Measurements from ENCODE around the gene LMX1A.

LMX1A gene

GRCh38 chr1:165356876-165357275, 361 bp upstream of the LMX1A start:
- no peak overlapping the region for H3K27ac ChIP-seq (ENCODE audit: extremely low read depth, low read depth, low read length)
- ChIA-PET POLR2A (no interaction called here), CTCF (interaction anchor here (0.6 to 1.9 kb wide), 3 partner anchors 10 to 236 kb away, joined by 4 to 5 read pairs (median 4); no protein-coding TSS in a partner anchor)
- H3K4me3 ChIP-seq (ENCODE audit: low read depth, low read length) = no peak overlapping the region
- no peaks in the 10 kb centered on the region for H3K4me1 ChIP-seq (ENCODE audit: control insufficient read depth, insufficient read depth, low read length)
- TF ChIP-seq ZNF48 (tag by site-specific recombination; IDR thresholded peaks at IDR 0.05) (no peak), SP2 (tag by site-specific recombination; IDR thresholded peaks at IDR 0.05) (no peak), PRDM1 (tag by site-specific recombination; IDR thresholded peaks at IDR 0.05) (no peak), ZBTB20 (tag by site-specific recombination; IDR thresholded peaks at IDR 0.05) (no peak), ZNF792 (tag by site-specific recombination; IDR thresholded peaks at IDR 0.05) (no peak), WT1 (tag by site-specific recombination; IDR thresholded peaks at IDR 0.05) (no peak), KLF16 (tag by site-specific recombination; IDR thresholded peaks at IDR 0.05) (no peak), SALL2 (tag by site-specific recombination; IDR thresholded peaks at IDR 0.05; ENCODE audit: borderline replicate concordance) (no peak), ZNF266 (tag by site-specific recombination; IDR thresholded peaks at IDR 0.05; ENCODE audit: low read depth) (no peak), PRDM4 (tag by site-specific recombination; IDR thresholded peaks at IDR 0.05) (no peak), ZNF530 (tag by site-specific recombination; IDR thresholded peaks at IDR 0.05; ENCODE audit: low read depth) (no peak), ZNF10 (tag by site-specific recombination; IDR thresholded peaks at IDR 0.05) (no peak), ZFP37 (tag by site-specific recombination; IDR thresholded peaks at IDR 0.05) (no peak), SCRT1 (tag by site-specific recombination; IDR thresholded peaks at IDR 0.05; ENCODE audit: borderline replicate concordance) (no peak), KLF7 (tag by site-specific recombination; IDR thresholded peaks at IDR 0.05; ENCODE audit: borderline replicate concordance) (no peak), YY1 (tag by site-specific recombination; IDR thresholded peaks at IDR 0.05) (no peak), YY2 (tag by site-specific recombination; IDR thresholded peaks at IDR 0.05) (no peak)
- TF ChIP-seq, protein P1, sequence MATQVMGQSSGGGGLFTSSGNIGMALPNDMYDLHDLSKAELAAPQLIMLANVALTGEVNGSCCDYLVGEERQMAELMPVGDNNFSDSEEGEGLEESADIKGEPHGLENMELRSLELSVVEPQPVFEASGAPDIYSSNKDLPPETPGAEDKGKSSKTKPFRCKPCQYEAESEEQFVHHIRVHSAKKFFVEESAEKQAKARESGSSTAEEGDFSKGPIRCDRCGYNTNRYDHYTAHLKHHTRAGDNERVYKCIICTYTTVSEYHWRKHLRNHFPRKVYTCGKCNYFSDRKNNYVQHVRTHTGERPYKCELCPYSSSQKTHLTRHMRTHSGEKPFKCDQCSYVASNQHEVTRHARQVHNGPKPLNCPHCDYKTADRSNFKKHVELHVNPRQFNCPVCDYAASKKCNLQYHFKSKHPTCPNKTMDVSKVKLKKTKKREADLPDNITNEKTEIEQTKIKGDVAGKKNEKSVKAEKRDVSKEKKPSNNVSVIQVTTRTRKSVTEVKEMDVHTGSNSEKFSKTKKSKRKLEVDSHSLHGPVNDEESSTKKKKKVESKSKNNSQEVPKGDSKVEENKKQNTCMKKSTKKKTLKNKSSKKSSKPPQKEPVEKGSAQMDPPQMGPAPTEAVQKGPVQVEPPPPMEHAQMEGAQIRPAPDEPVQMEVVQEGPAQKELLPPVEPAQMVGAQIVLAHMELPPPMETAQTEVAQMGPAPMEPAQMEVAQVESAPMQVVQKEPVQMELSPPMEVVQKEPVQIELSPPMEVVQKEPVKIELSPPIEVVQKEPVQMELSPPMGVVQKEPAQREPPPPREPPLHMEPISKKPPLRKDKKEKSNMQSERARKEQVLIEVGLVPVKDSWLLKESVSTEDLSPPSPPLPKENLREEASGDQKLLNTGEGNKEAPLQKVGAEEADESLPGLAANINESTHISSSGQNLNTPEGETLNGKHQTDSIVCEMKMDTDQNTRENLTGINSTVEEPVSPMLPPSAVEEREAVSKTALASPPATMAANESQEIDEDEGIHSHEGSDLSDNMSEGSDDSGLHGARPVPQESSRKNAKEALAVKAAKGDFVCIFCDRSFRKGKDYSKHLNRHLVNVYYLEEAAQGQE (tag by site-specific recombination; IDR thresholded peaks at IDR 0.05) = no peak
- TF ChIP-seq, protein P2, sequence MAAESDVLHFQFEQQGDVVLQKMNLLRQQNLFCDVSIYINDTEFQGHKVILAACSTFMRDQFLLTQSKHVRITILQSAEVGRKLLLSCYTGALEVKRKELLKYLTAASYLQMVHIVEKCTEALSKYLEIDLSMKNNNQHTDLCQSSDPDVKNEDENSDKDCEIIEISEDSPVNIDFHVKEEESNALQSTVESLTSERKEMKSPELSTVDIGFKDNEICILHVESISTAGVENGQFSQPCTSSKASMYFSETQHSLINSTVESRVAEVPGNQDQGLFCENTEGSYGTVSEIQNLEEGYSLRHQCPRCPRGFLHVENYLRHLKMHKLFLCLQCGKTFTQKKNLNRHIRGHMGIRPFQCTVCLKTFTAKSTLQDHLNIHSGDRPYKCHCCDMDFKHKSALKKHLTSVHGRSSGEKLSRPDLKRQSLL (tag by site-specific recombination; IDR thresholded peaks at IDR 0.05) = no peak
- TF ChIP-seq, protein P3, sequence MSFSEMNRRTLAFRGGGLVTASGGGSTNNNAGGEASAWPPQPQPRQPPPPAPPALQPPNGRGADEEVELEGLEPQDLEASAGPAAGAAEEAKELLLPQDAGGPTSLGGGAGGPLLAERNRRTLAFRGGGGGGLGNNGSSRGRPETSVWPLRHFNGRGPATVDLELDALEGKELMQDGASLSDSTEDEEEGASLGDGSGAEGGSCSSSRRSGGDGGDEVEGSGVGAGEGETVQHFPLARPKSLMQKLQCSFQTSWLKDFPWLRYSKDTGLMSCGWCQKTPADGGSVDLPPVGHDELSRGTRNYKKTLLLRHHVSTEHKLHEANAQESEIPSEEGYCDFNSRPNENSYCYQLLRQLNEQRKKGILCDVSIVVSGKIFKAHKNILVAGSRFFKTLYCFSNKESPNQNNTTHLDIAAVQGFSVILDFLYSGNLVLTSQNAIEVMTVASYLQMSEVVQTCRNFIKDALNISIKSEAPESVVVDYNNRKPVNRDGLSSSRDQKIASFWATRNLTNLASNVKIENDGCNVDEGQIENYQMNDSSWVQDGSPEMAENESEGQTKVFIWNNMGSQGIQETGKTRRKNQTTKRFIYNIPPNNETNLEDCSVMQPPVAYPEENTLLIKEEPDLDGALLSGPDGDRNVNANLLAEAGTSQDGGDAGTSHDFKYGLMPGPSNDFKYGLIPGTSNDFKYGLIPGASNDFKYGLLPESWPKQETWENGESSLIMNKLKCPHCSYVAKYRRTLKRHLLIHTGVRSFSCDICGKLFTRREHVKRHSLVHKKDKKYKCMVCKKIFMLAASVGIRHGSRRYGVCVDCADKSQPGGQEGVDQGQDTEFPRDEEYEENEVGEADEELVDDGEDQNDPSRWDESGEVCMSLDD (tag by site-specific recombination; IDR thresholded peaks at IDR 0.05) = no peak
- no peaks in the 10 kb centered on the region for H3K9me3 ChIP-seq (ENCODE audit: control insufficient read depth, insufficient read depth, low read depth, low read length)
- no peaks in the 10 kb centered on the region for H3K36me3 ChIP-seq (ENCODE audit: control insufficient read depth in 2 of 2, insufficient read depth in 1 of 2, low read length in 2 of 2)

Data from HEK293 (cell line).